Loucy (cell line): Measurements from ENCODE around the gene RFX3.

ENCODE experiments used
- H2AFZ ChIP-seq: fragments of 200-600 bp; sonication (generic); 2 replicates; pipeline ENCODE4 v1.6.0; 2016; ENCODE audit warnings: antibody characterized with exemption, mild to moderate bottlenecking, low read length, moderate library complexity
- H3F3A ChIP-seq: fragments of 200-600 bp; 2 replicates; pipeline ENCODE4 v1.6.0; 2016; ENCODE audit warnings: antibody characterized with exemption, low read depth, mild to moderate bottlenecking
- H3K27me3 ChIP-seq: fragments of 200-600 bp; sonication (generic); 2 replicates; pipeline ENCODE4 v1.6.1; 2014; ENCODE audit warnings: low read length, mild to moderate bottlenecking; ENCODE audit not compliant: insufficient read depth, poor library complexity, severe bottlenecking
- H3K36me3 ChIP-seq: fragments of 200-600 bp; sonication (generic); 2 replicates; pipeline ENCODE4 v1.6.1; 2016; ENCODE audit warnings: low read length; ENCODE audit not compliant: insufficient read depth
- H3K4me1 ChIP-seq: fragments of 200-600 bp; sonication (generic); 2 replicates; pipeline ENCODE4 v1.5.1; 2014; ENCODE audit warnings: low read length, mild to moderate bottlenecking; ENCODE audit not compliant: insufficient read depth, poor library complexity, severe bottlenecking
- H3K4me2 ChIP-seq: fragments of 200-600 bp; sonication (generic); 2 replicates; pipeline ENCODE4 v1.6.0; 2014; ENCODE audit warnings: antibody characterized with exemption, low read length, low read depth, mild to moderate bottlenecking; ENCODE audit not compliant: poor library complexity, severe bottlenecking
- H3K4me3 ChIP-seq: fragments of 200-600 bp; sonication (generic); 2 replicates; pipeline ENCODE4 v1.5.1; 2014; ENCODE audit warnings: low read length, mild to moderate bottlenecking, mixed read lengths; ENCODE audit not compliant: poor library complexity, severe bottlenecking
- H3K79me2 ChIP-seq: fragments of 200-600 bp; sonication (generic); 2 replicates; pipeline ENCODE4 v1.6.1; 2014; ENCODE audit warnings: low read length; ENCODE audit not compliant: insufficient read depth
- H3K9ac ChIP-seq: fragments of 200-600 bp; sonication (generic); 2 replicates; pipeline ENCODE4 v1.6.0; 2014; ENCODE audit warnings: mild to moderate bottlenecking, low read depth, low read length, moderate library complexity; ENCODE audit not compliant: poor library complexity, severe bottlenecking
- H3K9me2 ChIP-seq: fragments of 200-600 bp; sonication (generic); replicated peaks from 2 replicates; pipeline ENCODE4 v1.6.1; 2016; ENCODE audit warnings: low read depth, low read length, mixed read lengths
- H3K9me3 ChIP-seq: fragments of 200-600 bp; sonication (generic); 2 replicates; pipeline ENCODE4 v1.6.1; 2014; ENCODE audit warnings: mild to moderate bottlenecking, antibody characterized with exemption, low read length, low read depth; ENCODE audit not compliant: insufficient read depth
- H4K20me1 ChIP-seq: fragments of 200-600 bp; sonication (generic); 2 replicates; pipeline ENCODE4 v1.6.0; 2014; ENCODE audit warnings: antibody characterized with exemption, low read length, mild to moderate bottlenecking; ENCODE audit not compliant: insufficient read depth, poor library complexity, severe bottlenecking
- EZH2phosphoT487 ChIP-seq: fragments of 200-600 bp; IDR thresholded peaks from 2 replicates; pipeline ENCODE4 v1.6.1; 2018; ENCODE audit warnings: antibody characterized with exemption, mild to moderate bottlenecking, moderate library complexity, borderline replicate concordance
- TF ChIP-seq, protein P1 (sequence below): fragments of 200-600 bp; sonication (generic); conservative IDR thresholded peaks from 2 replicates; pipeline ENCODE4 v1.5.1; 2014; ENCODE audit warnings: mild to moderate bottlenecking, antibody characterized with exemption, low read length

Gene RFX3

DNA sequence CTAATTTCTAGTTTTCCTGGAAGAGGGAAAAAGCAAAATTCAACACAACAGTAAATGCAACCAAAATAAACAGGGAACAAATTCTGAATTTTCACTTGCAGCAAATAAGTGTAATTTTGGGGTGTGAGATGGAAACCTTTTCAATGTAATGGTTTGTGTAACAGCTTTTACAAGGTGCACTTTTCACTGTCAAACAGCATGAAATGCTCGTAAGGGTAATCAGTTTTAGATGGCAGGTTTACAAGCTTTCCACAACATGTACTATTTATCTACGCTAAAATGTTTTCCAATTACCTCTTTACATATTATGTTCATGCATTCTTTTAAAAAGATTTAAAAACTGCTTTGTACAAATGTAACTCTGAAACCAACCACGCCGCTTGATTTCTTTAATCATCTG lies 115.3 kb downstream of the RFX3 start:
- H3K4me1 ChIP-seq: no peaks in the 10 kb centered on the region
- no peaks in the 10 kb centered on the region for H3K27me3 ChIP-seq
- H3K9ac ChIP-seq: no peak overlapping the region
- no peaks in the 10 kb centered on the region for H3K9me3 ChIP-seq
- no peak for TF ChIP-seq EZH2phosphoT487
- TF ChIP-seq, protein P1, sequence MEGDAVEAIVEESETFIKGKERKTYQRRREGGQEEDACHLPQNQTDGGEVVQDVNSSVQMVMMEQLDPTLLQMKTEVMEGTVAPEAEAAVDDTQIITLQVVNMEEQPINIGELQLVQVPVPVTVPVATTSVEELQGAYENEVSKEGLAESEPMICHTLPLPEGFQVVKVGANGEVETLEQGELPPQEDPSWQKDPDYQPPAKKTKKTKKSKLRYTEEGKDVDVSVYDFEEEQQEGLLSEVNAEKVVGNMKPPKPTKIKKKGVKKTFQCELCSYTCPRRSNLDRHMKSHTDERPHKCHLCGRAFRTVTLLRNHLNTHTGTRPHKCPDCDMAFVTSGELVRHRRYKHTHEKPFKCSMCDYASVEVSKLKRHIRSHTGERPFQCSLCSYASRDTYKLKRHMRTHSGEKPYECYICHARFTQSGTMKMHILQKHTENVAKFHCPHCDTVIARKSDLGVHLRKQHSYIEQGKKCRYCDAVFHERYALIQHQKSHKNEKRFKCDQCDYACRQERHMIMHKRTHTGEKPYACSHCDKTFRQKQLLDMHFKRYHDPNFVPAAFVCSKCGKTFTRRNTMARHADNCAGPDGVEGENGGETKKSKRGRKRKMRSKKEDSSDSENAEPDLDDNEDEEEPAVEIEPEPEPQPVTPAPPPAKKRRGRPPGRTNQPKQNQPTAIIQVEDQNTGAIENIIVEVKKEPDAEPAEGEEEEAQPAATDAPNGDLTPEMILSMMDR: no peak
- H4K20me1 ChIP-seq: no peaks in the 10 kb centered on the region
- no peak overlapping the region for H3K4me3 ChIP-seq
- H3K4me2 ChIP-seq: no peak overlapping the region
- H3F3A ChIP-seq: no peaks in the 10 kb centered on the region
- H2AFZ ChIP-seq: no peak overlapping the region
- H3K36me3 ChIP-seq: no peaks in the 10 kb centered on the region
- no peaks in the 10 kb centered on the region for H3K79me2 ChIP-seq
- H3K9me2 ChIP-seq: no peaks in the 10 kb centered on the region

DNA sequence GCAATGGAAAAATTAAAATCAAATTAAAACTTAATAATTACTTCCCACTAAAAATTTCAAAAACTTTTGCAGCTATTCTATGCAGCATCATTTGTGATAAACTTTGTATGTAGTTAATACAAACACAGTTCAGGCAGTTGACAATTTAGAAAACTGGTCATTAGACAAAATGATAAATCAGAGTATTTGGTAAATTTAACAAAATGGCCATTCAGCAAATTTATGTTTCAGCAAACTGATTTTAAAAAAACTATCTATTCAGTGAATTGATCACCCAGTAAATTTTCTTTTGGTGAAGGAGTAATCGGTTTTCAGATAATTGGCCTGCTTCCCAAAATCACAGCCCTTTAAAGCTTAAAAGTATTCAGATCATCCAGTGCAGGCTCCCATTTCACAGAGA lies 116.3 kb downstream of the RFX3 start:
- no peaks in the 10 kb centered on the region for H4K20me1 ChIP-seq
- no peaks in the 10 kb centered on the region for H3K9me2 ChIP-seq
- no peak overlapping the region for H2AFZ ChIP-seq
- no peaks in the 10 kb centered on the region for H3K27me3 ChIP-seq
- no peaks in the 10 kb centered on the region for H3K79me2 ChIP-seq
- no peak overlapping the region for H3K4me2 ChIP-seq
- no peaks in the 10 kb centered on the region for H3K4me1 ChIP-seq
- H3K9ac ChIP-seq: no peak overlapping the region
- no peaks in the 10 kb centered on the region for H3K36me3 ChIP-seq
- no peak overlapping the region for H3K4me3 ChIP-seq
- no peak for TF ChIP-seq EZH2phosphoT487
- TF ChIP-seq, protein P1: no peak
- H3F3A ChIP-seq: no peaks in the 10 kb centered on the region
- no peaks in the 10 kb centered on the region for H3K9me3 ChIP-seq

DNA sequence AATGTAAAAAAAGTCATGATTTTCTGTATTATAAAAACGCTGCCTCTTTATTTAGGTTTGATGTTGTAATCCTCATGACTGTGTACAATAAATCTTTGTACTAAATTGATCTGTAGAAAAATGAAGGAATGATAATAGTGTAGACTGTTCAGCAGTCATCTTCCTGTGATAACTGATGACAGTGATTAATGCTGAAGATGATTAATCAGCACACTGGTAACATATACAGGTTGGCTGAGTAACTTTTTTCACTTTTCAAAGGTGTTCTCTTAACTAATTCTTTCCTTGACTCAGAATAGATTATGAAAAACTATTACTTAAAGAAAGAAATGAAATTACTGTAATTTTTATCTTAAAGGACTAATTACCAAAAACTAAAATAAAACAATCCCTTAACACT lies 122.5 kb downstream of the RFX3 start:
- H3K27me3 ChIP-seq: no peaks in the 10 kb centered on the region
- no peaks in the 10 kb centered on the region for H3K79me2 ChIP-seq
- no peaks in the 10 kb centered on the region for H3K36me3 ChIP-seq
- H4K20me1 ChIP-seq: no peaks in the 10 kb centered on the region
- H3K9ac ChIP-seq: no peak overlapping the region
- H3K4me3 ChIP-seq: no peak overlapping the region
- peaks cover 2% of the 10 kb centered on the region; the same call in 1 of the 2 replicates for H3F3A ChIP-seq
- H3K9me3 ChIP-seq: no peaks in the 10 kb centered on the region
- no peak overlapping the region for H2AFZ ChIP-seq
- TF ChIP-seq, protein P1: no peak
- TF ChIP-seq EZH2phosphoT487: no peak
- H3K4me2 ChIP-seq: no peak overlapping the region
- H3K9me2 ChIP-seq: no peaks in the 10 kb centered on the region
- peaks cover 20% of the 10 kb centered on the region for H3K4me1 ChIP-seq
